GM12801 (cell line): ENCODE data around the gene MAGI2.

Experiments used
- CTCF ChIP-seq: IDR thresholded peaks from one replicate; pipeline ENCODE4 v1.5.1; 2011; ENCODE audit warnings: control low read depth; ENCODE audit not compliant: insufficient read length; ENCODE audit errors: extremely low read depth

MAGI2 gene

GRCh38 chr7:79084423-79084822 is 369.0 kb downstream of the MAGI2 start:
- TF ChIP-seq CTCF: no peak

- no peak for TF ChIP-seq CTCF
Observed at GRCh38 chr7:79079919-79080554, 373.4 kb downstream of the MAGI2 start.

GRCh38 chr7:79078273-79078672 is 375.2 kb downstream of the MAGI2 start:
- no peak for TF ChIP-seq CTCF

DNA sequence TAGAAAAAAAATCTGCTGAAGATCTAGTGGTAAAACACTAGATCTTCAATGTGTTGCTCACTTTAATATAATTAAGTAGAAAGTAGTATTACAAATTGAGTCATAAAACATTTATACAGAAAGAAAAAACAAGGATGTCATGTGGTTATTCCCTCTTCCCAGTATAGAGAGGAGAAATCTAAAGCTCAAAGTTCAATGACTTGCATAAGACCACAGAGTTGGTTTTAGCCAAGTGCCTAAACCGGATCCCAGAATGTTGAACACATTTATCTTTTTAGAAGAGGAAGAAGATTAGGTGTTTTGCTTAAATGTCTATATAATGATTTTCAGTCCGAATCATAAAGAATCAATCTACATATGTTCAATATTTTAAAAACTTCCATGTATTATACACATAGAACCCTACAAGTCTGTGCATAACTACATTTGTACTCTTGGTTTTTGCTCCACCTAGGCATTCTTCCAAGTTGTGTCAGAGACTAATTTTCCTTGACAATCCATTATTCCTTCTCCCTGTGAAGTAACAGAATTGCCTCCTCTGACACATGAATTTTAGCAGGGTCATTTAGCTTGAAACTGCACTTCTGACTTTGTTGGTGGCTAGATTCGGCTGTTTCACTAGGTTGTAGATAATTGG is 389.2 kb downstream of the MAGI2 start:
- no peak for TF ChIP-seq CTCF

DNA sequence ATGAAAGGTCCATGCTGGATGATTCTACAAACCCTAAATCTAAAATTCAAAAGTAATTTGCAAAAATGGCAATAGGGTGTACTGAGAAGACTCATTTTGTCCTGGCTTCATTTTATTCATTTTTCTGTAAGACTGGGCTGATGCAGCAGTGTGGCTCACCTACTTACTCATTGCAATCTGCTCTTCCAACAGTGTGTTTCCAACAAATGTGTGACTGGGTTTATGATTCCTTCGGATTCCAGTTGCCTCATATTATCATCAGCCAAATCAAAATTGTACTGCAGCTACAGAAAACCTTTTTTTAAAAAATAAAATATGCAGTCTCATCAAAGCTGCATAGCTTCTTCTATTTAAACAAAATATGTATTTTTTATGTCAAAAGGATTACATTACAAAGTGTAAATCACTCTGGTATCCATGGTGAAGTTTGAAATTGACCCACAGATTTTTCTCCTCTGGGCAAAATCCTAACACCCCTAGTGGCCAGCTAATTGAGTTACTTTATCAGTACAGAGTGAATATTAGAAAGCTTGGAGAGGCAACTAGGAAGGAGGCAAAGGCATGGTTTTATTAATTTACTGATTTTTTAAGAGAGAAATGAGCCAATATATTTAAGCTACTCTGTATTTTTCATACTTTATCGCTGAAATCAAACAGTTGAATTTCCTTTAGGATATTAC is 390.3 kb downstream of the MAGI2 start:
- no peak for TF ChIP-seq CTCF

GRCh38 chr7:79060498-79060897 is 393.0 kb downstream of the MAGI2 start:
- TF ChIP-seq CTCF: no peak

- TF ChIP-seq CTCF: no peak
Observed at GRCh38 chr7:79055722-79056415, 397.6 kb downstream of the MAGI2 start.
